T-helper 17 cell (primary cell): Measurements from ENCODE around the gene PLEKHG5. TPM values are rescaled to one million over a fixed set of nuclear protein-coding genes. Genes with fewer than 3 reads are reported as not detected.

Experiments
- ATAC-seq: fragments of 150-1000 bp; cut with Tn5 transposase; 2 replicates; pipeline ENCODE4 v1.10.0; 2021; ENCODE audit warnings: mild to moderate bottlenecking, moderate library complexity
- DNase-seq, 3 donors: peaks; one replicate each; pipeline versions ENCODE4 v3.0.0 to v3.0.0-alpha.2; 2020 to 2021
- H3K9me3 ChIP-seq: one replicate; pipeline ENCODE4 v1.7.0; 2013; ENCODE audit warnings: low read length, mild to moderate bottlenecking; ENCODE audit not compliant: control insufficient read depth, poor library complexity, severe bottlenecking
- H3K27ac Mint-ChIP-seq: one replicate; pipeline ENCODE4 v1.8.0; 2022; ENCODE audit warnings: mild to moderate bottlenecking, moderate library complexity, mixed read lengths
- H3K27me3 Mint-ChIP-seq: one replicate; pipeline ENCODE4 v1.8.0; 2022; ENCODE audit warnings: mixed read lengths
- H3K36me3 Mint-ChIP-seq: one replicate; pipeline ENCODE4 v1.8.0; 2022; ENCODE audit warnings: low read depth, mixed read lengths
- H3K4me1 Mint-ChIP-seq: one replicate; pipeline ENCODE4 v1.8.0; 2022; ENCODE audit warnings: mild to moderate bottlenecking, mixed read lengths
- H3K4me3 Mint-ChIP-seq: one replicate; pipeline ENCODE4 v1.8.0; 2022; ENCODE audit warnings: mild to moderate bottlenecking, moderate library complexity, mixed read lengths
- total RNA-seq, 4 donors: library from RNA in 2 of 4; stranded (reverse) in 2 of 4; gene quantifications; one replicate each; pipeline ENCODE4 v1.2.3 and lab custom pipeline; 2022 to 2026

PLEKHG5 gene
- total RNA-seq, 2 donors from 2014 or later: 10.8 to 12.8 TPM

- Mint-ChIP-seq H3K36me3 (no peaks in the 10 kb centered on the region), H3K4me3 (no peak overlapping the region), H3K4me1 (peaks cover 9% of the 10 kb centered on the region), H3K27ac (no peak overlapping the region), H3K27me3 (no peaks in the 10 kb centered on the region)
- ATAC-seq (no peak), DNase-seq (no peak)
- H3K9me3 ChIP-seq: no peaks in the 10 kb centered on the region
Measured at GRCh38 chr1:6474815-6475282, 16.6 kb downstream of the PLEKHG5 start.

- no peak for ATAC-seq
- H3K36me3 Mint-ChIP-seq: no peaks in the 10 kb centered on the region
- H3K27ac Mint-ChIP-seq: no peak overlapping the region
Measured at GRCh38 chr1:6473974-6474814, 17.3 kb downstream of the PLEKHG5 start.

GRCh38 chr1:6473156-6473555, 18.3 kb downstream of the PLEKHG5 start:
- no peaks in the 10 kb centered on the region for H3K9me3 ChIP-seq

More at GRCh38 chr1:6473974-6474814, 17.3 kb downstream of the PLEKHG5 start:
- Mint-ChIP-seq H3K4me3 (no peak overlapping the region), H3K4me1 (peaks cover 9% of the 10 kb centered on the region), H3K27me3 (no peaks in the 10 kb centered on the region)
- no peaks in the 10 kb centered on the region for H3K9me3 ChIP-seq
- DNase-seq: no peak

GRCh38 chr1:6472391-6472790, 19.1 kb downstream of the PLEKHG5 start:
- no peaks in the 10 kb centered on the region for H3K9me3 ChIP-seq
- Mint-ChIP-seq H3K27me3 (no peaks in the 10 kb centered on the region), H3K27ac (no peak overlapping the region), H3K4me1 (peaks cover 11% of the 10 kb centered on the region), H3K36me3 (no peaks in the 10 kb centered on the region), H3K4me3 (no peak overlapping the region)
- DNase-seq (no peak), ATAC-seq (no peak)

More at GRCh38 chr1:6473156-6473555, 18.3 kb downstream of the PLEKHG5 start:
- Mint-ChIP-seq H3K4me1 (peaks cover 9% of the 10 kb centered on the region), H3K27ac (no peak overlapping the region), H3K4me3 (no peak overlapping the region), H3K27me3 (no peaks in the 10 kb centered on the region), H3K36me3 (no peaks in the 10 kb centered on the region)
- ATAC-seq (no peak), DNase-seq (no peak)

- no peak overlapping the region for H3K4me3 Mint-ChIP-seq
- no peak for ATAC-seq
- no peak overlapping the region for H3K27ac Mint-ChIP-seq
- H3K4me1 Mint-ChIP-seq: peaks cover 11% of the 10 kb centered on the region
- H3K9me3 ChIP-seq: no peaks in the 10 kb centered on the region
- H3K27me3 Mint-ChIP-seq: no peaks in the 10 kb centered on the region
- H3K36me3 Mint-ChIP-seq: no peaks in the 10 kb centered on the region
- no peak for DNase-seq
Measured at GRCh38 chr1:6471970-6472368, 19.5 kb downstream of the PLEKHG5 start.

GRCh38 chr1:6471086-6471969, 20.1 kb downstream of the PLEKHG5 start:
- Mint-ChIP-seq H3K4me1 (peaks cover 11% of the 10 kb centered on the region), H3K36me3 (no peaks in the 10 kb centered on the region), H3K27me3 (no peaks in the 10 kb centered on the region), H3K27ac (no peak overlapping the region), H3K4me3 (no peak overlapping the region)
- ATAC-seq (no peak), DNase-seq (no peak)
- no peaks in the 10 kb centered on the region for H3K9me3 ChIP-seq

GRCh38 chr1:6470132-6471085, 21.1 kb downstream of the PLEKHG5 start:
- DNase-seq: no peak

GRCh38 chr1:6468729-6469461, 22.6 kb downstream of the PLEKHG5 start:
- ATAC-seq (no peak), DNase-seq (no peak)
- peaks cover 14% of the 10 kb centered on the region for H3K4me1 Mint-ChIP-seq
- H3K36me3 Mint-ChIP-seq: peaks cover 10% of the 10 kb centered on the region
- no peak overlapping the region for H3K4me3 Mint-ChIP-seq
- H3K9me3 ChIP-seq: no peaks in the 10 kb centered on the region
- H3K27ac Mint-ChIP-seq: peak overlapping the region; percentile 56
- no peaks in the 10 kb centered on the region for H3K27me3 Mint-ChIP-seq

More at GRCh38 chr1:6470132-6471085, 21.1 kb downstream of the PLEKHG5 start:
- peaks cover under 1% of the 10 kb centered on the region for H3K36me3 Mint-ChIP-seq
- H3K4me1 Mint-ChIP-seq: peaks cover 6% of the 10 kb centered on the region
- no peaks in the 10 kb centered on the region for H3K9me3 ChIP-seq
- H3K27ac Mint-ChIP-seq: peak overlapping the region; percentile 56
- no peaks in the 10 kb centered on the region for H3K27me3 Mint-ChIP-seq
- no peak overlapping the region for H3K4me3 Mint-ChIP-seq
- no peak for ATAC-seq

GRCh38 chr1:6467744-6468688, 23.5 kb downstream of the PLEKHG5 start:
- ATAC-seq: no peak
- Mint-ChIP-seq H3K27me3 (no peaks in the 10 kb centered on the region), H3K4me3 (no peak overlapping the region), H3K27ac (peak overlapping the region; percentile 100), H3K36me3 (peaks cover 12% of the 10 kb centered on the region), H3K4me1 (peaks cover 17% of the 10 kb centered on the region)
- DNase-seq: no peak
- no peaks in the 10 kb centered on the region for H3K9me3 ChIP-seq

GRCh38 chr1:6467224-6467623, 24.2 kb downstream of the PLEKHG5 start:
- H3K9me3 ChIP-seq: no peaks in the 10 kb centered on the region
- Mint-ChIP-seq H3K4me3 (no peak overlapping the region), H3K4me1 (peaks cover 23% of the 10 kb centered on the region), H3K27me3 (no peaks in the 10 kb centered on the region), H3K27ac (peak overlapping the region; percentile 100), H3K36me3 (peaks cover 16% of the 10 kb centered on the region)
- no peak for DNase-seq
- no peak for ATAC-seq

- no peak for DNase-seq
- Mint-ChIP-seq H3K27ac (peak overlapping the region; percentile 100), H3K36me3 (peaks cover 17% of the 10 kb centered on the region), H3K4me1 (peaks cover 23% of the 10 kb centered on the region), H3K4me3 (peak overlapping the region; percentile 99), H3K27me3 (no peaks in the 10 kb centered on the region)
- no peaks in the 10 kb centered on the region for H3K9me3 ChIP-seq
- ATAC-seq: no peak
Measured at GRCh38 chr1:6466751-6467150, 24.7 kb downstream of the PLEKHG5 start.
